Measurements from ENCODE around the gene CCDC90B. TPM values are rescaled to one million over a fixed set of nuclear protein-coding genes. Genes with fewer than 3 reads are reported as not detected.

The CCDC90B gene
- total and polyA plus RNA-seq, 10 of the 15 experiments (the other 5 are each of a cell fraction or from before 2014, with no cell fraction given) = 33.2 to 91.5 (median 59.2) TPM

DNA sequence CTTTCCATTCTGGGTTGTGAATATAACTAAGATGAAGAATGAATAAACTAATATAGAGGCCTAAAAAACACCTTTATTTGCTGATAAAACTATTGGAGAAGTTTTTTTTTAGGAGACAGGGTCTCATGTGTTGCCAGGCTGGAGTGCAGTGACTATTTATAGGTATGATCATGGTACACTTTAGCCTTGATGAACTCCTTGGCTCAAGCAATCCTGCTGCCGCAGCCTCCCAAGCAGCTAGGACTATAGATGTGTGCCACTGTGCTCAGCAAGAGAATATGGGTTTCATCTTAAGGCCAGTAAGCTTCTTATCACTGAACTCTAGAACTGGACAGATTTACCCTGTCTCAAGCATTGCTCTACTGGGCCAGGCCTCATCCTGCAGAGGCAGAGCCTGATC lies 26.6 kb downstream of the CCDC90B start:
- intact Hi-C loops (cut with micrococcal nuclease; ENCODE audit: unreplicated experiment) (no loop called here), in situ Hi-C loops (cut with MboI) (no loop called here)
- H3K27ac ChIP-seq (ENCODE audit: control insufficient read depth, insufficient read depth) = no peak overlapping the region
- no peaks in the 10 kb centered on the region for H3K4me1 ChIP-seq (ENCODE audit: control insufficient read depth, insufficient read depth, low read length)
- ChIA-PET POLR2A (no interaction called here), RAD21 (ENCODE audit: unreplicated experiment) (no interaction called here), SMC1A (ENCODE audit: uncharacterized antibody, unreplicated experiment) (no interaction called here), CTCF (interaction anchor here (1.2 to 4.1 kb wide), 2 partner anchors 10 to 392 kb away, joined by 4 to 29 read pairs; no protein-coding TSS in a partner anchor)
- H4K20me1 ChIP-seq (ENCODE audit: control insufficient read depth, insufficient read depth) = no peaks in the 10 kb centered on the region
- DNase-seq (ENCODE audit: low read depth, low spot score) = no peak
- no peak overlapping the region for H3K9ac ChIP-seq (ENCODE audit: control insufficient read depth, insufficient read depth, low read length)
- no peak for FAIRE-seq
- no peaks in the 10 kb centered on the region for H3K27me3 ChIP-seq (replicated peaks in 1 of 2; ENCODE audit: control insufficient read depth in 2 of 2, insufficient read depth in 2 of 2, low read length in 1 of 2)
- H2AFZ ChIP-seq (ENCODE audit: control insufficient read depth, low read depth, low read length) = no peak overlapping the region
- ATAC-seq = no peak
- no peak for TF ChIP-seq JUND (IDR thresholded peaks at IDR 0.05; ENCODE audit: low read depth, low read length)
- TF ChIP-seq JUNB (IDR thresholded peaks at IDR 0.05) = no peak
- no peak for TF ChIP-seq CBFB (IDR thresholded peaks at IDR 0.05; ENCODE audit: low read depth)
- H3K9me3 ChIP-seq (replicated peaks; ENCODE audit: control insufficient read depth, insufficient read depth, low read length) = no peaks in the 10 kb centered on the region
- 100% methylated on average over 1 of the region's 1 CpG for WGBS (ENCODE audit: insufficient coverage, insufficient replicate concordance, low lambda C conversion rate, missing lambda C conversion rate)
- H3K4me3 ChIP-seq = no peak overlapping the region
- no peak overlapping the region for H3K4me2 ChIP-seq (ENCODE audit: control insufficient read depth, insufficient read depth)
- no TSS peak for BruUV-seq (replicated peaks)
- peaks cover 0 to 15% of the 10 kb centered on the region in 2 experiments; a peak in 2 of 4 replicates for H3K36me3 ChIP-seq (ENCODE audit: control insufficient read depth in 2 of 2, insufficient read depth in 2 of 2, low read length in 1 of 2)
- no peaks in the 10 kb centered on the region for H3K79me2 ChIP-seq (ENCODE audit: control insufficient read depth, insufficient read depth, low read length)

DNA sequence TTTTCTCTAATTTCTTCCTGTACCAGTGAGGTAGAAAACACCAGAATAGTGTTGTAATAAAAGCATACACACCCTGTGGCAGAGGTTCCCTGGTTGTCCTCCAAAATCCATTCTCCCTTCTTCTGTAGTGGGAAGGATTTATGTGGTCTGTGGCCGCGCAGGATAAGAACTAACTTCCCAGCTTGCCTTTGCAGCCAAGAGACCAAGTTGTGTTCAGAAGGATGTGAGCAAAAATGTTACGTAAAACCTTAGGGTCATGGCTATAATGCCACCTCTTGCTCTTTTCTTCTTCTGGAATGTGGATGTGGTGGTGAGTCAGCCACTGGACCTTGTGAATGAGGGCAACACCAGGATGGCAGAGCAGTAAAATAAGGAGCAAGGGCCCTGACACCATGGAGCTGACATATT lies 28.4 kb downstream of the CCDC90B start:
- Histone ChIP-seq H3K27ac (ENCODE audit: control insufficient read depth, insufficient read depth) (no peak overlapping the region), H3K36me3 (ENCODE audit: control insufficient read depth in 2 of 2, insufficient read depth in 2 of 2, low read length in 1 of 2) (peaks cover 0 to 6% of the 10 kb centered on the region in 2 experiments; a peak in 2 of 4 replicates), H3K27me3 (replicated peaks in 1 of 2; ENCODE audit: control insufficient read depth in 2 of 2, insufficient read depth in 2 of 2, low read length in 1 of 2) (no peaks in the 10 kb centered on the region), H3K9ac (ENCODE audit: control insufficient read depth, insufficient read depth, low read length) (no peak overlapping the region), H3K4me2 (ENCODE audit: control insufficient read depth, insufficient read depth) (no peak overlapping the region), H3K79me2 (ENCODE audit: control insufficient read depth, insufficient read depth, low read length) (no peaks in the 10 kb centered on the region), H3K4me1 (ENCODE audit: control insufficient read depth, insufficient read depth, low read length) (no peaks in the 10 kb centered on the region), H3K9me3 (replicated peaks; ENCODE audit: control insufficient read depth, insufficient read depth, low read length) (no peaks in the 10 kb centered on the region), H3K4me3 (no peak overlapping the region), H2AFZ (ENCODE audit: control insufficient read depth, low read depth, low read length) (no peak overlapping the region), H4K20me1 (ENCODE audit: control insufficient read depth, insufficient read depth) (no peaks in the 10 kb centered on the region)
- intact Hi-C loops (cut with micrococcal nuclease; ENCODE audit: unreplicated experiment) = no loop called here
- ChIA-PET RAD21 (ENCODE audit: unreplicated experiment) (interaction anchor here (1.3 to 1.5 kb wide), 2 partner anchors 351 to 390 kb away, joined by 4 read pairs; no protein-coding TSS in a partner anchor), POLR2A (no interaction called here), SMC1A (ENCODE audit: uncharacterized antibody, unreplicated experiment) (interaction anchor here (1.7 kb wide), 1 partner anchor 17 kb away, joined by 4 read pairs; no protein-coding TSS in a partner anchor), CTCF (interaction anchor here (1.0 to 4.1 kb wide), 3 partner anchors 8 to 390 kb away, joined by 3 to 29 read pairs (median 5); no protein-coding TSS in a partner anchor)
- FAIRE-seq (no peak), DNase-seq (ENCODE audit: low read depth, low spot score) (no peak), ATAC-seq (no peak)
- BruUV-seq (replicated peaks) = no TSS peak
- 98% methylated on average over 3 of the region's 3 CpGs for WGBS (ENCODE audit: insufficient coverage, insufficient replicate concordance, low lambda C conversion rate, missing lambda C conversion rate)
- in situ Hi-C loops (cut with MboI) = no loop called here
- no peak for TF ChIP-seq JUNB (IDR thresholded peaks at IDR 0.05)
- TF ChIP-seq ASH2L (IDR thresholded peaks at IDR 0.05; ENCODE audit: borderline replicate concordance, low read depth) = no peak
- no peak for TF ChIP-seq RCOR1 (conservative IDR thresholded peaks at IDR 0.05; ENCODE audit: low read depth, low read length)
- no peak for TF ChIP-seq MTA2 (IDR thresholded peaks at IDR 0.05; ENCODE audit: low read depth)
- no peak for TF ChIP-seq BRCA1 (IDR thresholded peaks at IDR 0.05; ENCODE audit: low read depth, low read length)
- TF ChIP-seq, protein P1, sequence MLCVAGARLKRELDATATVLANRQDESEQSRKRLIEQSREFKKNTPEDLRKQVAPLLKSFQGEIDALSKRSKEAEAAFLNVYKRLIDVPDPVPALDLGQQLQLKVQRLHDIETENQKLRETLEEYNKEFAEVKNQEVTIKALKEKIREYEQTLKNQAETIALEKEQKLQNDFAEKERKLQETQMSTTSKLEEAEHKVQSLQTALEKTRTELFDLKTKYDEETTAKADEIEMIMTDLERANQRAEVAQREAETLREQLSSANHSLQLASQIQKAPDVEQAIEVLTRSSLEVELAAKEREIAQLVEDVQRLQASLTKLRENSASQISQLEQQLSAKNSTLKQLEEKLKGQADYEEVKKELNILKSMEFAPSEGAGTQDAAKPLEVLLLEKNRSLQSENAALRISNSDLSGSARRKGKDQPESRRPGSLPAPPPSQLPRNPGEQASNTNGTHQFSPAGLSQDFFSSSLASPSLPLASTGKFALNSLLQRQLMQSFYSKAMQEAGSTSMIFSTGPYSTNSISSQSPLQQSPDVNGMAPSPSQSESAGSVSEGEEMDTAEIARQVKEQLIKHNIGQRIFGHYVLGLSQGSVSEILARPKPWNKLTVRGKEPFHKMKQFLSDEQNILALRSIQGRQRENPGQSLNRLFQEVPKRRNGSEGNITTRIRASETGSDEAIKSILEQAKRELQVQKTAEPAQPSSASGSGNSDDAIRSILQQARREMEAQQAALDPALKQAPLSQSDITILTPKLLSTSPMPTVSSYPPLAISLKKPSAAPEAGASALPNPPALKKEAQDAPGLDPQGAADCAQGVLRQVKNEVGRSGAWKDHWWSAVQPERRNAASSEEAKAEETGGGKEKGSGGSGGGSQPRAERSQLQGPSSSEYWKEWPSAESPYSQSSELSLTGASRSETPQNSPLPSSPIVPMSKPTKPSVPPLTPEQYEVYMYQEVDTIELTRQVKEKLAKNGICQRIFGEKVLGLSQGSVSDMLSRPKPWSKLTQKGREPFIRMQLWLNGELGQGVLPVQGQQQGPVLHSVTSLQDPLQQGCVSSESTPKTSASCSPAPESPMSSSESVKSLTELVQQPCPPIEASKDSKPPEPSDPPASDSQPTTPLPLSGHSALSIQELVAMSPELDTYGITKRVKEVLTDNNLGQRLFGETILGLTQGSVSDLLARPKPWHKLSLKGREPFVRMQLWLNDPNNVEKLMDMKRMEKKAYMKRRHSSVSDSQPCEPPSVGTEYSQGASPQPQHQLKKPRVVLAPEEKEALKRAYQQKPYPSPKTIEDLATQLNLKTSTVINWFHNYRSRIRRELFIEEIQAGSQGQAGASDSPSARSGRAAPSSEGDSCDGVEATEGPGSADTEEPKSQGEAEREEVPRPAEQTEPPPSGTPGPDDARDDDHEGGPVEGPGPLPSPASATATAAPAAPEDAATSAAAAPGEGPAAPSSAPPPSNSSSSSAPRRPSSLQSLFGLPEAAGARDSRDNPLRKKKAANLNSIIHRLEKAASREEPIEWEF (IDR thresholded peaks at IDR 0.05; ENCODE audit: insufficient replicate concordance, low read depth, low read length) = no peak
- TF ChIP-seq, protein P2, sequence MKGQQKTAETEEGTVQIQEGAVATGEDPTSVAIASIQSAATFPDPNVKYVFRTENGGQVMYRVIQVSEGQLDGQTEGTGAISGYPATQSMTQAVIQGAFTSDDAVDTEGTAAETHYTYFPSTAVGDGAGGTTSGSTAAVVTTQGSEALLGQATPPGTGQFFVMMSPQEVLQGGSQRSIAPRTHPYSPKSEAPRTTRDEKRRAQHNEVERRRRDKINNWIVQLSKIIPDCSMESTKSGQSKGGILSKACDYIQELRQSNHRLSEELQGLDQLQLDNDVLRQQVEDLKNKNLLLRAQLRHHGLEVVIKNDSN (IDR thresholded peaks at IDR 0.05; ENCODE audit: borderline replicate concordance, extremely low read length, insufficient read depth, low read depth, low read length) = no peak
- no peak for TF ChIP-seq SREBF1 (IDR thresholded peaks at IDR 0.05; ENCODE audit: low read length)
- TF ChIP-seq GATAD2B (conservative IDR thresholded peaks at IDR 0.05; ENCODE audit: low read depth) = no peak
